Measurements from ENCODE around the gene SV2A.
"Not testable (repeated sequence)": the region's sequence is repeated elsewhere in the genome, so short reads cannot be mapped to it uniquely, and the experiment has no call there.

SV2A gene

GRCh38 chr1:149886396-149887195, 31.0 kb downstream of the SV2A start:
- H3K4me3 ChIP-seq (ENCODE audit: low read length): peak overlapping the region; percentile 77
- no peaks in the 10 kb centered on the region for H3K27me3 ChIP-seq (ENCODE audit: insufficient read depth, low read length)
- WGBS: under 1% methylated on average over 62 of the region's 62 CpGs
- peak overlapping the region; percentile 99 for H3K27ac ChIP-seq (ENCODE audit: low read depth, low read length)
- H3K4me1 ChIP-seq (ENCODE audit: insufficient read depth, low read length): peaks cover 16% of the 10 kb centered on the region; the same call in 1 of the 2 replicates
- H3K36me3 ChIP-seq (ENCODE audit: insufficient read depth, low read length): no peaks in the 10 kb centered on the region
- H3K9me3 ChIP-seq (ENCODE audit: insufficient read depth, low read depth, low read length): no peaks in the 10 kb centered on the region
- H3K9ac ChIP-seq (ENCODE audit: low read depth, low read length): peak overlapping the region; percentile 94

GRCh38 chr1:149886121-149886395, 31.6 kb downstream of the SV2A start:
- Histone ChIP-seq H3K27ac (ENCODE audit: low read depth, low read length) (peak overlapping the region; percentile 96), H3K9ac (ENCODE audit: low read depth, low read length) (peak overlapping the region; percentile 94), H3K4me3 (ENCODE audit: low read length) (peak overlapping the region; percentile 77), H3K4me1 (ENCODE audit: insufficient read depth, low read length) (peaks cover 16% of the 10 kb centered on the region; the same call in 1 of the 2 replicates)
- not testable (repeated sequence) for H3K9me3 ChIP-seq (ENCODE audit: insufficient read depth, low read depth, low read length); H3K36me3 ChIP-seq (ENCODE audit: insufficient read depth, low read length); H3K27me3 ChIP-seq (ENCODE audit: insufficient read depth, low read length)
- WGBS: under 1% methylated on average over 17 of the region's 19 CpGs

DNA sequence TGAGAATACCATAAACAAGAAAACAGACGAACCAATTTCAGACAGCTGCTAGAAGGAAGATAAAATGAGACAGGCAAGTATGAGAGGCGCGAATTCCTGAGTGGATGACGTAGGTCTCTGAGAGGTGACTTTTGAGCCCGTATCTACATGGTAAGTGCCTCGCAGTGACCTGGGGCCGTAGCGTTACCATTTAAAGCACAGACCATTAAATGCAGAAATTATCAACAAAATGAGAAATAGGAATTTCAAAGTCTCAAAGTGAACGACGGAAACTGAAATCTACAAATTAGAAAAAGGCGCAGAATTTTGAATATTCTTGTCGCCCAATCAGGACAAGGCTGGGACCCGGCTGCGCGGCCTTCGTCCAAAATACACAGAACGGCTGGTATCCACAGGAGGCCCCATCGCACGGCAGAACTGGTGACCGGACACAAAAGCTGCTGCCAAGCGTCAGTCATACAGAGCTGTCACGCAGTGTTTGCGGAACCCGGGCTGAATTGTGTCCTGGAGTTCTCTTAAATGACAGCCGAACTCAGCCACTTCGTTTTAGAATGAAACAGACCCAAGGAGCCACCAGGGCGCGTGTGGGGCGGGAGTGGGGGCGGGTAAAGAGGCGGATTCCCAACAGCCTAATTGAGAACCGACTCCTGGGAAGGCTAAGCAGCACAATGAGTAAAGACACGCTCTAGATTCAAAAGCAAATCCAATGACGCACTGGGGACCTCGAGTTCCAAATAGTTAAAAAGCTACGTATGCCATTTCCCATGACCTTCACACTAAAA, 32.1 kb downstream of the SV2A start:
- Histone ChIP-seq H3K27ac (ENCODE audit: low read depth, low read length) (peak overlapping the region; percentile 96), H3K4me1 (ENCODE audit: insufficient read depth, low read length) (peaks cover 16% of the 10 kb centered on the region; the same call in 1 of the 2 replicates), H3K9ac (ENCODE audit: low read depth, low read length) (peak overlapping the region; percentile 94), H3K27me3 (ENCODE audit: insufficient read depth, low read length) (no peaks in the 10 kb centered on the region), H3K4me3 (ENCODE audit: low read length) (peak overlapping the region; percentile 77), H3K36me3 (ENCODE audit: insufficient read depth, low read length) (no peaks in the 10 kb centered on the region), H3K9me3 (ENCODE audit: insufficient read depth, low read depth, low read length) (no peaks in the 10 kb centered on the region)
- under 1% methylated on average over 36 of the region's 36 CpGs for WGBS

DNA sequence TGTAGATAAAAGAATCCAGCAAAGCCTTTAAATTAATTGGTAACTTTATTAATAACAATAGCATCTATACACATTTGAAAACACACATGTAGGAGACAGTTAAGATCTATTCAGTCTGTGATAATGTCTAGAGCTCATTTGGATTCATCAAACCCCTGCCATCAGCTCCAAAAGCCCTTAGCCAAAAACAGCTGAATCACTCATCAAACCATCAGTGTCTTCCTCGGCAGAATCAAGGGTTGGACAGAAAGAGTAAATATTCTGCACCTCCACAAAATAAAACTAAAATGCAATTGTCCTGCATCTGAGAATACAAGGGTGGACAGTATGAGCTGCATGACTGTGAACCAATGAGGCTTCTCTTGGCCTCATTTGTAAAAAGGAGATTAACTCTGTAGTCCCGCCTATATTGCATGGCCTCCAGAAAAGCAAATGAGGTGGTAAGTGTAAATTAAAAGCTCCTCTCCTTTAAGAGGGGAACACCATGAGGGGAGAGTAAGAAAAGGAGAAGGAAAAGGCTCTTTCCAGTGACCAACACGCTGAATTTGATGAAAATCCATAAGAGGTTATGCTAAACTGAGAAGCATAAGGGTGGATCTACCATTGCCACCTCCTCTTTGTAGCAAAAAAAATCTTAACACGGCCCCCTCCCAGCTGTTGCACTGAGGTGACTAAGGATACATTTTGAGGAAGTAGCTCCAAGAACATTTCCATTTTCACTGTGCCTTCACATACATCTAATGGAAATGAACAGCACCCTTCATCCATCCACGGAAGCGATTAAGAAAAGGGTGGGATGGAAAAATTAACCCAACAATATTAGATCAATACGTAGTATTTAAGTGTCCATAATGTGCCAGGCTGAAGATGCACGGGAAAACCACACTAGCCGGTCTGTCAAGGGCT, 33.0 kb downstream of the SV2A start:
- WGBS: 24% methylated on average over 6 of the region's 9 CpGs
- Histone ChIP-seq H3K9ac (ENCODE audit: low read depth, low read length) (peak overlapping the region; percentile 94), H3K4me3 (ENCODE audit: low read length) (peak overlapping the region; percentile 77), H3K4me1 (ENCODE audit: insufficient read depth, low read length) (peaks cover 16% of the 10 kb centered on the region; the same call in 1 of the 2 replicates), H3K27ac (ENCODE audit: low read depth, low read length) (peak overlapping the region; percentile 96), H3K27me3 (ENCODE audit: insufficient read depth, low read length) (no peaks in the 10 kb centered on the region), H3K9me3 (ENCODE audit: insufficient read depth, low read depth, low read length) (no peaks in the 10 kb centered on the region), H3K36me3 (ENCODE audit: insufficient read depth, low read length) (no peaks in the 10 kb centered on the region)

DNA sequence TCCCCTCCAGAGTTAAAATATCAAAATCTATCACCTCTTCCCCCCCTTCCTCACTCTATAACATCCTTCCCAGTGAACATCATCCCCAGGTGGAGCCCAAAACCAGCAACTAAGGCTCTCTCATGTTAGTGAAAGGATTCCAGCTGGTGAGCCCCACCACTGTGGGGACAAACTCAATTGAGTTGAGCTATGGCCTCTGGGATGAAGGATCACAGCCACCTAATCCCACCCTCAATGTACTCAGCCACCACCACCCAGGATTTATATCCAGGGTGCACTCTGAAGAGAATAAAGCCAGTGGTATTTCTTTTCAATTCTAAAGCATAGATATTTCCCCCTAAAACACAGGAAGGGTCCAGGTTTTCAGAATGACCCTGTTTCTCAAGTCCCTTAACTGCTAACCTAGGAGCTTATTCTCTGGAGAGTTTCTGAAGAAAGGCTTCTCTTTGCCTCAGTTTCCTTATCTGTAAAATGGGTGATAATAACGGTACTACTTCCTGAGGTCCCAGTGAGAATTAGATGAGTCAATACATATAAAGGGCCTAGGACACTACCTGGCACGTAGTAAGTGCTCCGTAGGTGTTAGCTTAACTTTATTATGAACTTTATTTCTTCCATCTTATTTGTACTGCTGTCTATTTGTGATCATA, 33.9 kb downstream of the SV2A start:
- H3K4me3 ChIP-seq (ENCODE audit: low read length): 0 out of 2 replicates have a peak overlapping the region, but pooled peaks have one; percentile 77
- no peaks in the 10 kb centered on the region for H3K27me3 ChIP-seq (ENCODE audit: insufficient read depth, low read length)
- WGBS: 88% methylated on average over 3 of the region's 3 CpGs
- H3K36me3 ChIP-seq (ENCODE audit: insufficient read depth, low read length): no peaks in the 10 kb centered on the region
- H3K9me3 ChIP-seq (ENCODE audit: insufficient read depth, low read depth, low read length): no peaks in the 10 kb centered on the region
- H3K27ac ChIP-seq (ENCODE audit: low read depth, low read length): peak overlapping the region; percentile 96; the same call in 1 of the 2 replicates
- peaks cover 12% of the 10 kb centered on the region; the same call in 1 of the 2 replicates for H3K4me1 ChIP-seq (ENCODE audit: insufficient read depth, low read length)
- no peak overlapping the region for H3K9ac ChIP-seq (ENCODE audit: low read depth, low read length)

- H3K9me3 ChIP-seq (ENCODE audit: insufficient read depth, low read depth, low read length): no peaks in the 10 kb centered on the region
- H3K27ac ChIP-seq (ENCODE audit: low read depth, low read length): no peak overlapping the region
- H3K9ac ChIP-seq (ENCODE audit: low read depth, low read length): no peak overlapping the region
- H3K27me3 ChIP-seq (ENCODE audit: insufficient read depth, low read length): no peaks in the 10 kb centered on the region
- no peaks in the 10 kb centered on the region for H3K36me3 ChIP-seq (ENCODE audit: insufficient read depth, low read length)
- H3K4me1 ChIP-seq (ENCODE audit: insufficient read depth, low read length): peaks cover 11% of the 10 kb centered on the region; the same call in 1 of the 2 replicates
- no peak overlapping the region for H3K4me3 ChIP-seq (ENCODE audit: low read length)
- WGBS: 73% methylated on average over 1 of the region's 1 CpG
These were observed 35.8 kb downstream of the SV2A start for GRCh38 chr1:149881876-149882275.

- WGBS: 94% methylated on average over 1 of the region's 1 CpG
- H3K9ac ChIP-seq (ENCODE audit: low read depth, low read length): no peak overlapping the region
These were observed 38.1 kb downstream of the SV2A start for GRCh38 chr1:149879556-149879955.

GRCh38 chr1:149877211-149877946, 40.3 kb downstream of the SV2A start:
- H3K9me3 ChIP-seq (ENCODE audit: insufficient read depth, low read depth, low read length): no peaks in the 10 kb centered on the region
- H3K4me3 ChIP-seq (ENCODE audit: low read length): no peak overlapping the region
- WGBS: 96% methylated on average over 7 of the region's 7 CpGs
- no peaks in the 10 kb centered on the region for H3K36me3 ChIP-seq (ENCODE audit: insufficient read depth, low read length)
- no peaks in the 10 kb centered on the region for H3K4me1 ChIP-seq (ENCODE audit: insufficient read depth, low read length)
- no peak overlapping the region for H3K27ac ChIP-seq (ENCODE audit: low read depth, low read length)
- no peaks in the 10 kb centered on the region for H3K27me3 ChIP-seq (ENCODE audit: insufficient read depth, low read length)
- H3K9ac ChIP-seq (ENCODE audit: low read depth, low read length): no peak overlapping the region

More at GRCh38 chr1:149879556-149879955, 38.1 kb downstream of the SV2A start:
- Histone ChIP-seq H3K4me3 (ENCODE audit: low read length) (no peak overlapping the region), H3K4me1 (ENCODE audit: insufficient read depth, low read length) (peaks cover 5% of the 10 kb centered on the region; the same call in 1 of the 2 replicates), H3K9me3 (ENCODE audit: insufficient read depth, low read depth, low read length) (no peaks in the 10 kb centered on the region), H3K27me3 (ENCODE audit: insufficient read depth, low read length) (no peaks in the 10 kb centered on the region), H3K36me3 (ENCODE audit: insufficient read depth, low read length) (no peaks in the 10 kb centered on the region), H3K27ac (ENCODE audit: low read depth, low read length) (no peak overlapping the region)

- not testable (repeated sequence) for H3K9me3 ChIP-seq (ENCODE audit: insufficient read depth, low read depth, low read length); H3K27ac ChIP-seq (ENCODE audit: low read depth, low read length); H3K27me3 ChIP-seq (ENCODE audit: insufficient read depth, low read length); H3K4me3 ChIP-seq (ENCODE audit: low read length); H3K36me3 ChIP-seq (ENCODE audit: insufficient read depth, low read length); H3K9ac ChIP-seq (ENCODE audit: low read depth, low read length); H3K4me1 ChIP-seq (ENCODE audit: insufficient read depth, low read length)
- no CpG with 5 or more reads among the region's 4 CpGs for whole genome bisulfite sequencing
These were observed 44.6 kb downstream of the SV2A start for GRCh38 chr1:149873060-149873459.

DNA sequence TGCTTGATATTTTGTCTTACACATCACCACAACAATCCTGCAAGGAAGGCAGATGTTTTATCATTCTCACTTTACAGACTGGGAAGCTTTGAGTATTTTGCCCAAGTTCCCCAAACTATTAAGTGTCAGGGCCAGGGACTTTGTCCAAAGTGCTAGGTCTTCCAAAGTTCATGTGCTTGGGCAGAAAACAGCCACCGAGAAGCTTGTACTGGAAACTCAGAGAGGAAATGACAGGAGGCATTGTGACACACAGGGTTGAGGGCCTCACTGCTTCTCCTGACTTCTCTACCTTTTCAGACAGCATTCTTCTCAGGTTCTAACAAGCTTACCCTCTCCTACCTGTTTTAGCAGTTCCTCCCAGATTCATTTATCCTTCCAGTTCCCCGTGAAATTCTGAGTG, 50.8 kb downstream of the SV2A start:
- H3K27ac ChIP-seq (ENCODE audit: low read depth, low read length); H3K9me3 ChIP-seq (ENCODE audit: insufficient read depth, low read depth, low read length); H3K36me3 ChIP-seq (ENCODE audit: insufficient read depth, low read length); H3K4me1 ChIP-seq (ENCODE audit: insufficient read depth, low read length); H3K4me3 ChIP-seq (ENCODE audit: low read length); H3K9ac ChIP-seq (ENCODE audit: low read depth, low read length); H3K27me3 ChIP-seq (ENCODE audit: insufficient read depth, low read length): not testable (repeated sequence)
- no CpG with 5 or more reads among the region's 2 CpGs for WGBS
